NOMO-1 treated with dmso at 0.1 percent for 144 hours (cell line): ENCODE results near the gene BHMT.
"Not testable (repeated sequence)": the region's sequence is repeated elsewhere in the genome, so short reads cannot be mapped to it uniquely, and the experiment has no call there.

Source experiments
- DNase-seq: peaks from one replicate; lab custom pipeline; 2025; ENCODE audit not compliant: unreplicated experiment; lab: John Stamatoyannopoulos, UW

The BHMT gene

DNA sequence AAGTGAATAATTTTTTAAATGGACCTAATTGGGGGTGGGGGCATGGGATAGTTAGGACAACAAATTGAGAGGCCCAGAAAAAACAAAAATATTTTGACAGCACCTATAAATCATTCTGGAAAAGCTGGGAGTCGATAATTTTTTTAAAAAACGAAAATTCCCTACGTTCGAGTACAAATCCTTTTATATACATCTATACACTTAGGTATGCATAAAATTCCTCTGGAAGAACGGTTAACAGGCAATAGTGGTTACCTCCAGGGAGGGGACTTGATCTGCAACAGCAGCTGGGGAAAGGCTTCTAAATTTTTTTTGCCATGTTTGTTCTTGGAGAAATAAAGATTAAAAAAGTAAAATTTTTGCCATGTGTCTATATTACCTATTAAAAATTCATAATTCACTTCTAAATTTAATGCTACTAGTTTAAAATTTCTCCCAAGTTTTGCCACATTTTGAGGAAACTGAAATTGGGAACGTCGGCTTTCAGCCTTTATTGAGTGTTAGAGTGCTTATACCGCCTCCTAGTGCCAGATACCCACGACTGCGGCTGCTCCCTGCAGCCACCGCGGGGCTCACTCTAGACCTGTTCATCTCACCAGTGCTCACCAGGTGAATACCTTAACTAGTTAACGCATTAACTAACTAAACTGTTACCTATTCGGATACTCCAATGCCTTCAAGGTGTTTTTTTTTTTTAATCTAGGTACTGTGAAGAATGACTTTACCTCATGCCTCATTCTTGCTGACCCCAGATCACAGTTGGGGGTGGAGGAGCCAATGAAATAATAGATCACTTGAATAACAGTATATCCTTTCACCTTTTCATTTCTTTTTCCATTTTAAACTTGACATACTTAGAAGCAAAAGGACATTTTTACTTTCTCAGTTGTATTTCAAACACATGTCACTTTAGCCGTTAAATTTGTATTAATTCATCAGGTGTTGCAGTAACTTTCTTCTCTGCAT lies 1.8 kb upstream of the BHMT start:
- DNase-seq, result no peak

DNA sequence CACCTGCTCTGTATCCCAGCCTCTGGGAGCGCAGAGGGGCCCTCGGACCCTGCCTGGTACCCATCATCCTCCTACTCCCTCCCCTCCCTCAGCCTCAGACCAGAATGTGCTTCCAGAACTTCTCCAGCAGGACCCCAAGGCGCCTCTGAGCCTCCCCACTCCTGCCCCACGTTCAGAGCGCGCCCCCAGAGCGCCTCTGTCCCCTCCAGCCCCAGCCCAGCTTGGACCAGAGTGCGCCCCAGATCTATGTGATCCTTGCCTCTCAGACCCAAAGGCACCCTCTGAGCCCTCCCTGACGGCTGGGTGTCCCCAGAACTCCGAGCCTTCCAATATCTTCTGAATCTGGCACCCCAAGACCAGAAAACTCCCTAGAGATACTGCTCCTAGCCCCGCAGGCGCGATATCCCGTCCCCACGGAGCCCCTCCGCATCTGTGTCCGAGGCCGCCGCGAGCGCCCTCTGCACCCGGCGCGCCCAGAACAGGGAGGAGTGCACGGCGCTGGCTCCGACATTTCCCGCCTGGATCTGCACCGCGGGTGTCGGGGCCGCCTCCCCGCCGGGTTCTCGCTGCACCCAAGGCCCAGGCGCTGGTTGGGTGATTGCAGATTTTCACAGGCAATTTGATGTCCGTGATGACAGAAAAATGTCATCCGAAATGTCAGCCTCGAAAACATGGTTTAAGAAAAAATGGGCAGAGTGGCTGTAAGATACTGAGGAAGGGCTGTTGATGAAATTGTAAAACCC lies 522 bp downstream of the BHMT start:
- no peak for DNase-seq

DNA sequence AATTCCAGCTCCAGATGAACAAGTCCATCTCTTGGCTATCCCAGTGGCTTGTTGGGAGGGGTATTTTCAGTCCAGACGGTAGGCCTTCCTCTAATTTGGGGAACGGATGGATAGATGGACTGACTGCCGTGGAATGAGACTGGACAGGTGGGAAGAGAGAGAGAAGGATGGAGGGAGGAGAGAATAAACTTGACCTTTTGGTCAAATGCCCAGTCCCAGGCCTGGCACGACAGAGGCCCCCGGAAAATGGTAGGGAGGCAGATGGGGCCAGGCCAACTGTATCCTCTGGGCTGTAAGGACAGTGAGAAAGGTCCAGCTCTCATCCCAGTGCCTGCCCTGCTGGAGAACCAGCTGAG lies 1.1 kb downstream of the BHMT start:
- no peak for DNase-seq

DNA sequence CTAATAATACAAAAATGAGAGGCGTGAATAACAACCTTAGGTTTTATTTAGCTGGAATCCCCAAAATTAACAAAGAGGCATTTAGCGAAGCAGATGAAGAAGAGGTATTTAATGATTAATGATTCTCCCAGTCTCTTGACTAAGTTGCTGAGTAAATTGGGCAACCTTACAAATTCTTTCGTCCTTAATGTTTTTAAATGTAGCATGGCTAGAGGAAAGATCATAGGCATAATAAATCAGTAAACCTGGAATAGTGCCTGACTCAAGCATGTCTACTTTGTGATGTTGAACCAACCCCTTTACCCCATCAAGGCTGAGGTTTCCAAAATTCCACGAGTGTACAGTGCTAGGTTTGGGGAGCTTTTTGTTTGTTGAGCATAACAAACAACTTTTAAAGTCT lies 7.9 kb downstream of the BHMT start:
- DNase-seq, result no peak

DNA sequence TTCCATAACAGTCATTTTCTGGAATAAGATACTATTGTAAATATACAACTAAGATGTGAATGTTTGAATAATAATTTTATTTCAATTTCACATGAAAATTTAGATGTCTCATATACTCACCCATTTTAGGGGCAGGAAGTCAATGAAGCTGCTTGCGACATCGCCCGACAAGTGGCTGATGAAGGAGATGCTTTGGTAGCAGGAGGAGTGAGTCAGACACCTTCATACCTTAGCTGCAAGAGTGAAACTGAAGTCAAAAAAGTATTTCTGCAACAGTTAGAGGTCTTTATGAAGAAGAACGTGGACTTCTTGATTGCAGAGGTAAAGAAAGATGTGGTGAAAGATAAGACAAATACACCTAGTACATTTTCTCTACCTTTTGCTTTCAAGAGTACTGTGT lies 8.6 kb downstream of the BHMT start:
- DNase-seq, result no peak

DNA sequence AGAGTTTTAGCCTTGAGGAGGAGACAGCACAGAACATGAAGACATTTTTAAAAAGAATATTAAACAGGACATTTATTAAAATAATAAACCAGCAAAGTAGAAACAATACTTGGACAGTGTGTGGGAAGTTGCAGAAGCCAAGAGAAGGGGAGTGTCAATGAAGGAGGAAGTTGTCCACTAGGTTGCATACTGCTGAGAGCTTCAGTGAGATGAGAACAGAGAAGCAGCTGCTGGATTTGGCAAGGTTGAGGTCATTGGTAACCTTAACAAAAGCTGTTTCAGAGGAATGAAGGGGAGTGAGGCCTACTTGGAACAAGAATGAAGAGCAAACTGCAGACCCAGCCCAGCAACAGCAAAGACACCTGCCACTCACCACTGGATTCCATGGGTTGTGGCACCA lies 11.4 kb downstream of the BHMT start:
- no peak for DNase-seq

DNA sequence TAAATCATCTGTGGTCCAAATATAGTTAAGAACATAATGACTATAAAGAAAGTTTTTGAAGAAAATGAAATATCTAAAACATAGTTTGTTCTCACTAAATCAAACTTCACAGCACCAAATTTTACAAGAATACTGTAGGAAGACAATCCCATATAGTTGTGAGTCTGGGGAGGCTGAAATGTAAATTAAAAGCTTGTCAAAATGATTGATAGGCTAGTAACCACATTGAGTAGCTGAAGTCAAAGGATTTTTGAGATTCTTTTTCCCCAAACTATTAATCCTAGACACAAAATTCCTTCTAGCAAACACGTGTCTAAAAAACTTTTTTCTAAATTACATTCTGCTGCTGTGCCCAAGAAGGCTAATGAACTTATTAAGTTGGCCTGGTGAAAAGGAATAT lies 13.0 kb downstream of the BHMT start:
- no peak for DNase-seq

DNA sequence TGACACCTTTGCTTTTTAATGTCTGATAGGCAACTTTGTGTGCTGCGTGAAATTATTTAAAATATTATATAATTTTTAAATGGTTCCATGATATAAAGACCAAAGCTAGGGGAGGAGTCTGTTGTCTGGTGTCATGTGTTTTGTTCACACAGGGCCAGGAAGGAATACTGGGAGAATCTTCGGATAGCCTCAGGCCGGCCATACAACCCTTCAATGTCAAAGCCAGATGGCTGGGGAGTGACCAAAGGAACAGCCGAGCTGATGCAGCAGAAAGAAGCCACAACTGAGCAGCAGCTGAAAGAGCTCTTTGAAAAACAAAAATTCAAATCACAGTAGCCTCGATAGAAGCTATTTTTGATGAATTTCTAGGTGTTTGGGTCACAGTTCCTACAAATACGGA lies 19.2 kb downstream of the BHMT start:
- no peak for DNase-seq

DNA sequence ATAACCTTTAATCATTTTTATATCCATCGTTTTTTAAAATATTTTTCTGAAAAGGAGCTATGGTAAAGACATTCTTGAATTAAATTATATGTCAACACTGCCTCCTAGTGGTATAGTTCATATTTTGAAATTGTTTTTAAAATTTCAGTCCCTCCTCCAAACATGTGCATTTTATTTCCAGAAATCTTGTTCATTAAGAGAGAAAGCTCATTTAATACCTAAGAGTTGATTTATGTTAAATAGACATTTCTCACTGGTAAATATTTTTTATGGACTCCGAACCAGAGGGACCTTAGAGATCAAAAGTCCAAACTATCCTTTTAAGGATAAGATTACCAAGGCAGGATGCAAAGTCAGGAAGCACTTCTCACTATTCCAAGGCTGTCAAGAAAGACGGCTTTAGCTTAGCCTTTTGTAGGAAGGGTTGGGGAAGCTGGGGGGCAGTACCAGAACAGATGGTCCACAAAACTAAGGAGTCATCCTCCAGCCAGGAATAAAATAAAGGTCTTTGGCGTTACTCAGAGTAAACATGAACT lies 21.6 kb downstream of the BHMT start:
- no peak for DNase-seq

DNA sequence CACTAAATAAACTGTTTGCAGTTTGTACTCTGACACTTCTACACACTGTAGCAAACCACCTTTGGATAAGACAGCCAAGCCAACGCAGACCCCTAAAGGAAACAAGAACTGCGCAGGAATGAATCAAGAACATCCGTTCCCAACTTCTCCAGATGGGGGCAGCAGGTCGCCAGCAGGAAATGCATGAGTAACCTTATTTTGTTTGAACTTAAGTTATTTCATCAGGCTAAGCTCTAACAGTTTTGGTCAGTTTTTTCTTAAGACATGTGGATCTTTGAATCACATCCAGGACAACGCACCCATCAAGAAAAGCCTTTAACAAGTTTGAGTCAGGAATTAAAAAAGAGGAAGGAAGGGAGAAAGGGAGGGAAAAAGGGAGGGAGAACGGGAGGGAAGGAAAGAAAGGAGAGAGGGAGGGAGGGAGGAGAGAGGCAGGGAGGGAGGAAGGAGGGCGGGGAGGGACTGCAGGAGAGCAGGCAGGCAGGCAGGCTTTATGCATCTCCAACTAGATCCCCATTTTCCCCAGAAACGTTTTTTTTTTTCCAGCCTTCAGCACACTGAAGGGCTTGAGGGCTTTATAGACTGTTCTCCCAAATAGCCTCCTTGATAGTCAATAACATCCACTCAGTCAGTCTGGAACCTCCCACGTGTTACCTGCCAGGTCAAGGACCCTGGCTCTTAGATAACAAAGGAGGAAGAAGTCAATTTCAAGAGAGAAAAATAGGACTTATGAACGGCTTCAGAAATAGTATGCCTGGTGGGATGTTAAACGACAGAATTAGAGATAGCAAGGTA lies 22.2 kb downstream of the BHMT start:
- peak; percentile 60 for DNase-seq

DNA sequence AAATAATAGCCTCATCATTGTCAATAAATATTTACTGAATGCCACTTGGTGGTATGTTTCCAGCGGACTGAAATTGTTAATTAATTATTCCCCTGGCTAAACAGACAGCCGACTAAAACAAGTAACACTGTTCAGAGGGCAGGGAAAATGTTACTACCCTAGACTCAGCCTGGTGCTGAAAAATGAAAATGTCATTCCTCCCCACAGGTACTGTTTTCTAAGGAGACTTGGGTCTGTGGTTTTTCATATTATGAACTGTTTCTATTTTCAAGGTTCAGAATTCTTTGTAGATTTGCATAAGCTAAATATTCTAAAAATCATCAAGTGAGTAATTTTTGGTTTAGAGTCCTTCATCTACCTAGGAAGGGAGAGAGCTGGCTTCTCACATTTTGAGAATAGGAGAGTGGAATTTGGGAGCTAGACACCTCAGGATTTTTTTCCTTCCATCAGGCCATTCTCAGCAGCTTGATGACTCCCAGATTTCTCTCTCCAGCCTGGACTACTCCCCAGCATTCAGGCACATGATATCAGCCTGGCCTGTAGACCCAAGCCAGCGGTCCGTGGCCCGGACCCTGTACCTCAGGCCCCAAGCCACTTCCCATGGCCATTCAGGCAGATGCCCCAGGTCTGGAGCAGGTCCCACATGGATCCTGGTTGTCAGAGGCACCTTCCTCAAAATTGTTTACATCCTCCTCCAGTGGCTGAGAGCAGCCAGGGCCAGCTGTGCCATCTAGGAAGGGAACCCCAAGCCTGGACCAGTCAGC lies 24.4 kb downstream of the BHMT start:
- no peak for DNase-seq

DNA sequence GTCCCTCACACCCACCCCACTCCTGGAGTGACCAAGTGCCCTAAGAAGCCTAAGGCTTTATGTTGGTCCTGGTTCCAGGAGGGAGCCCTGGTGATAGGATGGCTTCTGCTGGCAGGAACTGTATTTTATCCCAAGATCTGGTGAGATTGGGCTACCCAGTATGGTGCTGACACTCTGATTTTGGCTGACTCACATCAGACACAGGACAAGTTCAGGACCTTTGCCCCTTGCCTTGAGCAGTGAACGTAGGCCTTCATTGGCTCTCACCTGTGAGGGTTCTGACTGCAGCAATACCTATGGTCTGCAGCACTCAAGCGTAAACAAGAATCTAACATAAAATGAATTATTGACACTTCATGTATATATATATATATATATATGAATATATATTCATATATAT lies 25.0 kb downstream of the BHMT start:
- DNase-seq, result no peak

DNA sequence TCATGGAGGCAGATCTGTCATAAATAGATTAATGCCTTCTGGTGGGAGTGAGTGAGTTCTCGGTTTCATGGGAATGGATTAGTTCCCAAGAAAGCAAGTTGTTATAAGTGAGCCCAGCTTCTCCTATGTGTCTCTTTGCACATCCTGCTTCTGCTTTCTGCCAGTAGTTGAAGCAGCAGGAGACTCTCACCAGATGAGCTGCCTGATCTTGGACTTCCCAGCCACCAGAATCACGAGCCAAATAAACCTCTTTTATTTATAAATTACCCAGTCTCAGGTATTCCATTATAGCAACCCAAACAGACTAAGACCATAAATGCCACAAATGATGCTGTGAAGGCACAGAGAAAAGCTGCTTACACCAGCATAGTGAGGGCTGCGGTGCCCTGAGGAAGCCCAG lies 28.9 kb downstream of the BHMT start:
- no peak for DNase-seq

DNA sequence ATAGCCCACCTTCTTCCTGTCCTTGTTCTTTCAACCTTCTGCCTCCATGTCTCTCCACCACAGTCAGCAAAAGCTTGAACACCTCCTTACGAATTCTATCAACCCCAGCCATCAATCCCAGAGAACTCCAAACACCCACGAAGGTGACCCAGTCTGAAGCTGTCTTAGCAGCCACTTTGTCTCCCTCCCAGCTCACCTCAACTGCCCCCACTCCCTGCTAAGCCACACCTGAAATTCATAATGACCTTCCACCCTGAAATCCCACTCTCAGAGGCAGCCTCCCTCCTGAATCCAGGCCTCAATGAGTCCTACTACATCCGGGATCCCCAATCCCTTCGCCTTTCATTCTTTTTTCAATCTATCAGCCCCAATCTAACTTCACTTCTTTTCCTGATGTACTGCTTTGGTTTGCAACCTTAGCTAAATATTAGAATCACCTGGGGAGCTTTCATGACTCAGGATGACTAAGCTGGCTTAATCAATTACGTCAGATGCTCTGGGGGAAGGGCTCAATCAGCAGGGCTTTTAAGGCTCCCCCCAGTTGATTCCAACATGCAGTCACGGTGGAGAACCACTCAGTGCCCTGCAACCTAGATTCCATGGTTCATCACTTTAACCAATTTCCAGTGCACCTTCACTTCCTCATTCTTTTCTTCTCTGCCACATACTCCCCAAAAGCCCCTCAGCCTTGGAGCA lies 32.2 kb downstream of the BHMT start:
- no peak for DNase-seq

DNA sequence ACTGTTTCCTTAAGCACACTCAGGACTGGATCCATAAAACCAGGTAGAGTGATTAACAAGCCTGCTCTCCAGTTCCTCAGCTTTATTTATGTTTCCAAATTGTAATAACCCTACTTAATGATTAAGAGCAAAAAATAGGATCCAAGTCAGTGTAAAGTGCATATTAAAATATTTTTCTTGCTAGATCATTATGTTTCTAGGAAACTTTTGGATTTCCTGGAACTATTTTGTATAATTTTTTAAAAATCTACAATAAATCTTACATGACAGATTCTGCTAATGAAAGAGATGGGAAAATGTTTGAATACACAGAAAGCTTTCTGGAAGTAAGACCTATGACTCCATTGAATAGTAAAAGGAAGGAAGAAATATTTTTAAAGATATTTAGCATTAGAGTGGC lies 35.5 kb downstream of the BHMT start:
- DNase-seq, result no peak

DNA sequence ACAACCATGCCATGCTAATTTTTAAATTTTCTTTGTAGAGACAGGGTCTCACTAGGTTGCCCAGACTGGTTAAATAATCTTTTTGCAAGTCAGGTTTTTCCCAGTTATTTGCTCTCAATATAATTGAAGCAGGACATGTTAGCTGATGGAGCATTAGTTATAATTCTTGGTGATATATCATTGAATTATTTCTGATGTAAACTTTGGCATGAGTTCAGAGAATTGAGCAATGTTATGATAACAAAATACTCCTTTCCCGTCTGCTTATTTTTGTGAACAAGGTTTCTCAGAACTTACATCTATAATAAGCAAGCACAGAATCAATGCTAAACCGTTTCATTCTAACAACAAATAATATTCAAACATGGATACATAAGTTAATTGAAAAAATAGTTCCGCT lies 37.8 kb downstream of the BHMT start:
- DNase-seq, result no peak

DNA sequence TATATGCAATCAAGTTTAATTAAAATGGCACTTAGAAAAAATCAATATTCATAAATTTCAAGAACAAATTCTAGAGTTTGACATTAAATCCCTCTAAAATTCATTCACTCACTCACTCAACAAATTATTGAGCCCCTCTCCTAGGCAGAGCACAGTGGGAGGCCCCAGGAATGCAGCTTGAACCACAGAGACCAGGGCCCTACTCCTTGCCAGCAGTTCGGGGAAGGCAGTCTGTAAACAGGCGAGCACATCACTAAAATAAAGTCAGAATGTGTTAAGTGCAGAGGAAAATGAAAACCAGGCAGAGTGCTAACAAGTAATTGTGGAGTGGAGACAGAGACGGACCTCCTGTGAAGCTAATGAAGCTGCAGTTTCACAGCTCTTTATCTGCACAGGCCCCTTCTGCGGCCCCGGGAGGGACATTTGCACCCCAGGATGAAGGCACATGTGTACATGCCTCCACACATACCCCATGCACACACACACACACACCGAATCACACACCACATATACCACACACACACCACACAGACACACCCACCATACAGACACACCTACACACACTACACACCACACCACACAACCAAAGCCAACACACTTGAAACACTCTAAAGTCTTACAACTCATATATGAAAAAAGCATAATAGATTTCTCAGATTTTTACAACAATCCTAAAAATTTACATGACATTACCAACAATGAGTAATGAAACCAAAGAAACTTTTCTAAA lies 40.5 kb downstream of the BHMT start:
- DNase-seq, result no peak

DNA sequence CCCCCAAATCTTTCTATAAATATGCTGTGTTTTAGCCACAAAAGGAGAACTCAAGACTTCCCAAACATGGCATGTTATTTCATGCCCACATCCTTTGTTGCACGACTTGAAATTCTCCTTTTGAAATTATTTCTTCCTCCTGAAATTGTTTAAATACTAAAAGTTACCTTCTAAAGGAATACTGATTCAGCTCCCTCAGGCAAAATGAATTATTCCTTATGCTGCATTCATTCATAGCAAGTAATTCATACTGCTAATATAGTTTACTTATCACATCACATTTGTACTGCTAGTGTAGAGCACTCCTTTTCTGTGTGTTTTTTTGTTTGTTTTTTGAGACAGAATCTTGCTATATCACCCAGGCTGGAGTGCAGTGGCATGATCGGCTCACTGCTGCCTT lies 45.7 kb downstream of the BHMT start:
- DNase-seq, result no peak

DNA sequence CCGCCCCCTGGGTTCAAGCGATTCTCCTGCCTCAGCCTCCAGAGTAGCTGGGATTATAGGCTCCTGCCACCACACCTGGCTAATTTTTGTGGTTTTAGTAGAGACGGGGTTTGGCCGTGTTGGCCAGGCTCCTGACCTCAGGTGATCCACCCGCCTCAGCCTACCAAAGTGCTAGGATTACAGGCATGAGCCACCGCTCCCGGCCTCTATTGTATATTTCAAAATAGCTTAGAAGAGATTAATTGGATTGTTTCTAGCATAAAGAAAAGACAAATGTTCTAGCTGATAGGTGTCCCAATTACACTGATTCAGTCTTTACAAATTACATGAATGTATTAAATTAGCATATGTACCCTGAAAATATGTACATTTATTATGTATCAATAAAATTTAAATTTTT lies 50.0 kb downstream of the BHMT start:
- not testable (repeated sequence) for DNase-seq
